ENCODE data around the gene SPINT1. TPM values are rescaled to one million over a fixed set of nuclear protein-coding genes. Genes with fewer than 3 reads are reported as not detected.

Gene SPINT1
- total and polyA plus RNA-seq, 2 of the 13 experiments (the other 11 are each of a cell fraction or from before 2014, with no cell fraction given): 0.49 to 2.5 TPM

DNA sequence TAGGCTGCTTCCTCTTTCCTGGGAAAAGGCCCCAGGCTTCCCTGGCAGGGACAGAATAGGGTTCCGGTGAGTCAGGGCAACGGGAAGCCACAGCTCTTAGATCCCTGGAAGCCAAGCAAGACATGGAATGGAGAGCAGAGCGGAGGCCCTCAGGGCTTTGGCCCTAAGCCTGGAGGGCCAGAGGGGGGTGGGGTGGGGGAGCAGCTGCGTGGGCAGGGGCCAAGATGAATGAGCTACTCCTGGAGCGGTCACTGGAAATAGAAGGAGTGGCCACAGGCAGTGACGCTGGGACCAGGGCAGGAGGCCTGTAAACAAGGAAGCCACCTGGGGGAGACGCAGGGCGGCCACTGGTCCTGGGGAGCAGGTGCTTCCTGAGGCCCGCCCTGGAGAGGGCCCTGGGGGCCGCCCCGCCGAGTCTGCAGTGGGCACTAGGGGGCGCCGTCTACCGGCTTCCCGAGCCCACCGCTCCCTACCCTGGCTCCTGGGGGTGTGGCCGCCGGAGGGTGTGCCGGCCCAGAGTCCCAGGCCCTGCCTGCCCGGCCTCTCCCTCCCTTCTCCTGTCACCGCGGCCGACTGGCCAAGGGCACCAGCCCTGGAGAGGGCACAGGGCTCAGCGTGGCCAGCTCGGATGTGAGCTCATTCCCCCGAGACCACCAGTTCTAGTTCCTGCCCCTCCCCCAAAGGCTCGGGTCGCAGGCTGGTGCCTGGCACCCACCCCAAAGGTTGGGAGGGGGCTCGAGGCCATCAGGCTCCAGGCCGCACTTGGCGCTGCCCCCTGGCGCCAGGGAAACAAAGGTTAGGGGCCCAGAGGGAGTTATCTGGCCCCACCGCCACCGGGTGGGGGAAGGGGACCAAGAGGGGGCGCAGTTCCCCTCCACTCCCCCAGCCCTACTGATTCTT is 62.5 kb downstream of the SPINT1 start (continued):
- TF ChIP-seq, protein P1, sequence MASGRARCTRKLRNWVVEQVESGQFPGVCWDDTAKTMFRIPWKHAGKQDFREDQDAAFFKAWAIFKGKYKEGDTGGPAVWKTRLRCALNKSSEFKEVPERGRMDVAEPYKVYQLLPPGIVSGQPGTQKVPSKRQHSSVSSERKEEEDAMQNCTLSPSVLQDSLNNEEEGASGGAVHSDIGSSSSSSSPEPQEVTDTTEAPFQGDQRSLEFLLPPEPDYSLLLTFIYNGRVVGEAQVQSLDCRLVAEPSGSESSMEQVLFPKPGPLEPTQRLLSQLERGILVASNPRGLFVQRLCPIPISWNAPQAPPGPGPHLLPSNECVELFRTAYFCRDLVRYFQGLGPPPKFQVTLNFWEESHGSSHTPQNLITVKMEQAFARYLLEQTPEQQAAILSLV (CRISPR knock-in tag; IDR thresholded peaks at IDR 0.05; ENCODE audit: borderline replicate concordance): 0 out of 2 replicates have a peak, but pooled peaks have one; percentile 33
- TF ChIP-seq SATB2 (CRISPR knock-in tag; IDR thresholded peaks at IDR 0.05) (no peak), SIX1 (CRISPR knock-in tag; IDR thresholded peaks at IDR 0.05; ENCODE audit: borderline replicate concordance) (no peak), SOX13 (IDR thresholded peaks at IDR 0.05) (no peak), SOX13 (CRISPR knock-in tag; conservative IDR thresholded peaks at IDR 0.05 in 1 of 2, IDR thresholded peaks at IDR 0.05 in 1 of 2) (peak in 1 of 2 experiments; percentile 7; a peak in 1 of 4 replicates), IKZF4 (CRISPR knock-in tag; IDR thresholded peaks at IDR 0.05; ENCODE audit: borderline replicate concordance, low read depth, not compliant biosample characterization) (peak; percentile 12), PCBP1 (IDR thresholded peaks at IDR 0.05; ENCODE audit: borderline replicate concordance, low read depth, low read length) (no peak), SIN3A (IDR thresholded peaks at IDR 0.05; ENCODE audit: borderline replicate concordance, low read depth, low read length) (peak; percentile 85; the same call in 1 of the 2 replicates), RFX3 (CRISPR knock-in tag; IDR thresholded peaks at IDR 0.05) (no peak), STAG1 (CRISPR knock-in tag; IDR thresholded peaks at IDR 0.05) (peak; percentile 90), AGO1 (IDR thresholded peaks at IDR 0.05; ENCODE audit: low read depth, low read length, poor library complexity, severe bottlenecking) (peak; percentile 58), ZNF205 (CRISPR knock-in tag; IDR thresholded peaks at IDR 0.05) (no peak)
- TF ChIP-seq, protein P2, sequence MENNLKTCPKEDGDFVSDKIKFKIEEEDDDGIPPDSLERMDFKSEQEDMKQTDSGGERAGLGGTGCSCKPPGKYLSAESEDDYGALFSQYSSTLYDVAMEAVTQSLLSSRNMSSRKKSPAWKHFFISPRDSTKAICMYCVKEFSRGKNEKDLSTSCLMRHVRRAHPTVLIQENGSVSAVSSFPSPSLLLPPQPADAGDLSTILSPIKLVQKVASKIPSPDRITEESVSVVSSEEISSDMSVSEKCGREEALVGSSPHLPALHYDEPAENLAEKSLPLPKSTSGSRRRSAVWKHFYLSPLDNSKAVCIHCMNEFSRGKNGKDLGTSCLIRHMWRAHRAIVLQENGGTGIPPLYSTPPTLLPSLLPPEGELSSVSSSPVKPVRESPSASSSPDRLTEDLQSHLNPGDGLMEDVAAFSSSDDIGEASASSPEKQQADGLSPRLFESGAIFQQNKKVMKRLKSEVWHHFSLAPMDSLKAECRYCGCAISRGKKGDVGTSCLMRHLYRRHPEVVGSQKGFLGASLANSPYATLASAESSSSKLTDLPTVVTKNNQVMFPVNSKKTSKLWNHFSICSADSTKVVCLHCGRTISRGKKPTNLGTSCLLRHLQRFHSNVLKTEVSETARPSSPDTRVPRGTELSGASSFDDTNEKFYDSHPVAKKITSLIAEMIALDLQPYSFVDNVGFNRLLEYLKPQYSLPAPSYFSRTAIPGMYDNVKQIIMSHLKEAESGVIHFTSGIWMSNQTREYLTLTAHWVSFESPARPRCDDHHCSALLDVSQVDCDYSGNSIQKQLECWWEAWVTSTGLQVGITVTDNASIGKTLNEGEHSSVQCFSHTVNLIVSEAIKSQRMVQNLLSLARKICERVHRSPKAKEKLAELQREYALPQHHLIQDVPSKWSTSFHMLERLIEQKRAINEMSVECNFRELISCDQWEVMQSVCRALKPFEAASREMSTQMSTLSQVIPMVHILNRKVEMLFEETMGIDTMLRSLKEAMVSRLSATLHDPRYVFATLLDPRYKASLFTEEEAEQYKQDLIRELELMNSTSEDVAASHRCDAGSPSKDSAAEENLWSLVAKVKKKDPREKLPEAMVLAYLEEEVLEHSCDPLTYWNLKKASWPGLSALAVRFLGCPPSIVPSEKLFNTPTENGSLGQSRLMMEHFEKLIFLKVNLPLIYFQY (CRISPR knock-in tag; IDR thresholded peaks at IDR 0.05; ENCODE audit: borderline replicate concordance): peak; percentile 55; the same call in 1 of the 2 replicates
- TF ChIP-seq, protein P3, sequence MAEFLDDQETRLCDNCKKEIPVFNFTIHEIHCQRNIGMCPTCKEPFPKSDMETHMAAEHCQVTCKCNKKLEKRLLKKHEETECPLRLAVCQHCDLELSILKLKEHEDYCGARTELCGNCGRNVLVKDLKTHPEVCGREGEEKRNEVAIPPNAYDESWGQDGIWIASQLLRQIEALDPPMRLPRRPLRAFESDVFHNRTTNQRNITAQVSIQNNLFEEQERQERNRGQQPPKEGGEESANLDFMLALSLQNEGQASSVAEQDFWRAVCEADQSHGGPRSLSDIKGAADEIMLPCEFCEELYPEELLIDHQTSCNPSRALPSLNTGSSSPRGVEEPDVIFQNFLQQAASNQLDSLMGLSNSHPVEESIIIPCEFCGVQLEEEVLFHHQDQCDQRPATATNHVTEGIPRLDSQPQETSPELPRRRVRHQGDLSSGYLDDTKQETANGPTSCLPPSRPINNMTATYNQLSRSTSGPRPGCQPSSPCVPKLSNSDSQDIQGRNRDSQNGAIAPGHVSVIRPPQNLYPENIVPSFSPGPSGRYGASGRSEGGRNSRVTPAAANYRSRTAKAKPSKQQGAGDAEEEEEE (CRISPR knock-in tag; IDR thresholded peaks at IDR 0.05; ENCODE audit: borderline replicate concordance): 0 out of 2 replicates have a peak, but pooled peaks have one; percentile 63
- TF ChIP-seq, protein P4, sequence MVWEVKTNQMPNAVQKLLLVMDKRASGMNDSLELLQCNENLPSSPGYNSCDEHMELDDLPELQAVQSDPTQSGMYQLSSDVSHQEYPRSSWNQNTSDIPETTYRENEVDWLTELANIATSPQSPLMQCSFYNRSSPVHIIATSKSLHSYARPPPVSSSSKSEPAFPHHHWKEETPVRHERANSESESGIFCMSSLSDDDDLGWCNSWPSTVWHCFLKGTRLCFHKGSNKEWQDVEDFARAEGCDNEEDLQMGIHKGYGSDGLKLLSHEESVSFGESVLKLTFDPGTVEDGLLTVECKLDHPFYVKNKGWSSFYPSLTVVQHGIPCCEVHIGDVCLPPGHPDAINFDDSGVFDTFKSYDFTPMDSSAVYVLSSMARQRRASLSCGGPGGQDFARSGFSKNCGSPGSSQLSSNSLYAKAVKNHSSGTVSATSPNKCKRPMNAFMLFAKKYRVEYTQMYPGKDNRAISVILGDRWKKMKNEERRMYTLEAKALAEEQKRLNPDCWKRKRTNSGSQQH (CRISPR knock-in tag; IDR thresholded peaks at IDR 0.05; ENCODE audit: low read depth): peak; percentile 25; the same call in 1 of the 2 replicates
- TF ChIP-seq, protein P5, sequence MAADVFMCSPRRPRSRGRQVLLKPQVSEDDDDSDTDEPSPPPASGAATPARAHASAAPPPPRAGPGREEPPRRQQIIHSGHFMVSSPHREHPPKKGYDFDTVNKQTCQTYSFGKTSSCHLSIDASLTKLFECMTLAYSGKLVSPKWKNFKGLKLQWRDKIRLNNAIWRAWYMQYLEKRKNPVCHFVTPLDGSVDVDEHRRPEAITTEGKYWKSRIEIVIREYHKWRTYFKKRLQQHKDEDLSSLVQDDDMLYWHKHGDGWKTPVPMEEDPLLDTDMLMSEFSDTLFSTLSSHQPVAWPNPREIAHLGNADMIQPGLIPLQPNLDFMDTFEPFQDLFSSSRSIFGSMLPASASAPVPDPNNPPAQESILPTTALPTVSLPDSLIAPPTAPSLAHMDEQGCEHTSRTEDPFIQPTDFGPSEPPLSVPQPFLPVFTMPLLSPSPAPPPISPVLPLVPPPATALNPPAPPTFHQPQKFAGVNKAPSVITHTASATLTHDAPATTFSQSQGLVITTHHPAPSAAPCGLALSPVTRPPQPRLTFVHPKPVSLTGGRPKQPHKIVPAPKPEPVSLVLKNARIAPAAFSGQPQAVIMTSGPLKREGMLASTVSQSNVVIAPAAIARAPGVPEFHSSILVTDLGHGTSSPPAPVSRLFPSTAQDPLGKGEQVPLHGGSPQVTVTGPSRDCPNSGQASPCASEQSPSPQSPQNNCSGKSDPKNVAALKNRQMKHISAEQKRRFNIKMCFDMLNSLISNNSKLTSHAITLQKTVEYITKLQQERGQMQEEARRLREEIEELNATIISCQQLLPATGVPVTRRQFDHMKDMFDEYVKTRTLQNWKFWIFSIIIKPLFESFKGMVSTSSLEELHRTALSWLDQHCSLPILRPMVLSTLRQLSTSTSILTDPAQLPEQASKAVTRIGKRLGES (CRISPR knock-in tag; IDR thresholded peaks at IDR 0.05; ENCODE audit: borderline replicate concordance): no peak
